ENCODE results near the gene DOK5.

DOK5 gene

GRCh38 chr20:54631059-54631458, 155.7 kb downstream of the DOK5 start:
- no peak for DNase-seq (ENCODE audit: low spot score)
- TF ChIP-seq CTCF (IDR thresholded peaks at IDR 0.05; ENCODE audit: extremely low read depth, missing control alignments) = no peak

GRCh38 chr20:54633374-54634355, 158.3 kb downstream of the DOK5 start:
- DNase-seq (ENCODE audit: low spot score) = peak; percentile 71

GRCh38 chr20:54636575-54636974, 161.2 kb downstream of the DOK5 start:
- no peak for DNase-seq (ENCODE audit: low spot score)
- no peak for TF ChIP-seq CTCF (IDR thresholded peaks at IDR 0.05; ENCODE audit: extremely low read depth, missing control alignments)

More at GRCh38 chr20:54633374-54634355, 158.3 kb downstream of the DOK5 start:
- no peak for TF ChIP-seq CTCF (IDR thresholded peaks at IDR 0.05; ENCODE audit: extremely low read depth, missing control alignments)

- TF ChIP-seq CTCF (IDR thresholded peaks at IDR 0.05; ENCODE audit: extremely low read depth, missing control alignments) = no peak
- DNase-seq (ENCODE audit: low spot score) = no peak
Observed at GRCh38 chr20:54639941-54640340, 164.5 kb downstream of the DOK5 start.

GRCh38 chr20:54640800-54641199, 165.4 kb downstream of the DOK5 start:
- DNase-seq (ENCODE audit: low spot score) = no peak
- no peak for TF ChIP-seq CTCF (IDR thresholded peaks at IDR 0.05; ENCODE audit: extremely low read depth, missing control alignments)

GRCh38 chr20:54642864-54643667, 167.7 kb downstream of the DOK5 start:
- DNase-seq (ENCODE audit: low spot score) = no peak
- TF ChIP-seq CTCF (IDR thresholded peaks at IDR 0.05; ENCODE audit: extremely low read depth, missing control alignments) = no peak

- DNase-seq (ENCODE audit: low spot score) = no peak
- TF ChIP-seq CTCF (IDR thresholded peaks at IDR 0.05; ENCODE audit: extremely low read depth, missing control alignments) = no peak
Observed at GRCh38 chr20:54643761-54644160, 168.4 kb downstream of the DOK5 start.

Measured in GM20000 (cell line).